ENCODE results near the gene CAPRIN1.
"Not testable (repeated sequence)": the region's sequence is repeated elsewhere in the genome, so short reads cannot be mapped to it uniquely, and the experiment has no call there.

CAPRIN1 gene

GRCh38 chr11:34065505-34066203 lies 14.1 kb downstream of the CAPRIN1 start:
- Histone ChIP-seq H3K36me3 (replicated peaks in 1 of 2; ENCODE audit: control insufficient read depth in 2 of 2, insufficient read depth in 2 of 2, low read length in 2 of 2) (peaks cover 6 to 87% of the 10 kb centered on the region in 2 donors), H2BK5ac (ENCODE audit: low read length) (no peak overlapping the region)
- no CpG with 5 or more reads among the region's 6 CpGs for WGBS, 2 donors (ENCODE audit: extremely low coverage in 2 of 2, insufficient read length in 2 of 2, insufficient replicate concordance in 1 of 2)

GRCh38 chr11:34066766-34067165 lies 15.2 kb downstream of the CAPRIN1 start:
- H3K9ac ChIP-seq (ENCODE audit: low read depth, low read length, poor library complexity); H3K4ac ChIP-seq (ENCODE audit: low read length); H2BK12ac ChIP-seq (ENCODE audit: low read length); H3K4me2 ChIP-seq (ENCODE audit: insufficient read depth, low read length, poor library complexity, severe bottlenecking); H2AK5ac ChIP-seq (ENCODE audit: low read depth, low read length); H3K14ac ChIP-seq (ENCODE audit: low read length); H2BK5ac ChIP-seq (ENCODE audit: low read length); H2AFZ ChIP-seq (ENCODE audit: low read length); H3K23ac ChIP-seq (ENCODE audit: low read depth, low read length, poor library complexity); H3K4me3 ChIP-seq (ENCODE audit: low read length in 2 of 2); H3K27ac ChIP-seq (replicated peaks; ENCODE audit: low read length); DNase-seq (ENCODE audit: low spot score); H2BK120ac ChIP-seq (ENCODE audit: low read depth, low read length); H2BK15ac ChIP-seq (ENCODE audit: low read length); H3K27me3 ChIP-seq (ENCODE audit: control insufficient read depth in 3 of 3, insufficient read depth in 3 of 3, low read depth in 1 of 3, low read length in 3 of 3); H3K79me1 ChIP-seq (ENCODE audit: low read depth, low read length); H3K9me3 ChIP-seq (replicated peaks in 1 of 2; ENCODE audit: control insufficient read depth in 2 of 2, insufficient read depth in 1 of 2, low read depth in 1 of 2, low read length in 2 of 2); H3K4me1 ChIP-seq (ENCODE audit: control insufficient read depth in 2 of 2, insufficient read depth in 1 of 2, low read depth in 1 of 2, low read length in 2 of 2); H3K18ac ChIP-seq (ENCODE audit: low read length); H4K8ac ChIP-seq (ENCODE audit: low read depth, low read length); H4K91ac ChIP-seq (ENCODE audit: low read depth, low read length, poor library complexity): not testable (repeated sequence)
- H3K36me3 ChIP-seq (replicated peaks in 1 of 2; ENCODE audit: control insufficient read depth in 2 of 2, insufficient read depth in 2 of 2, low read length in 2 of 2): peaks cover 9 to 86% of the 10 kb centered on the region in 2 donors
- WGBS, 2 donors (ENCODE audit: extremely low coverage in 2 of 2, insufficient read length in 2 of 2, insufficient replicate concordance in 1 of 2): no CpG with 5 or more reads among the region's 8 CpGs

More at GRCh38 chr11:34065505-34066203, 14.1 kb downstream of the CAPRIN1 start:
- Histone ChIP-seq H3K4me3 (ENCODE audit: low read length in 2 of 2) (no peak overlapping the region), H3K9ac (ENCODE audit: low read depth, low read length, poor library complexity) (no peak overlapping the region), H4K8ac (ENCODE audit: low read depth, low read length) (no peak overlapping the region), H2BK120ac (ENCODE audit: low read depth, low read length) (no peak overlapping the region), H3K9me3 (replicated peaks in 1 of 2; ENCODE audit: control insufficient read depth in 2 of 2, insufficient read depth in 1 of 2, low read depth in 1 of 2, low read length in 2 of 2) (no peaks in the 10 kb centered on the region), H3K27me3 (ENCODE audit: control insufficient read depth in 3 of 3, insufficient read depth in 3 of 3, low read depth in 1 of 3, low read length in 3 of 3) (no peaks in the 10 kb centered on the region), H4K91ac (ENCODE audit: low read depth, low read length, poor library complexity) (no peak overlapping the region), H2AK5ac (ENCODE audit: low read depth, low read length) (no peak overlapping the region), H3K4me2 (ENCODE audit: insufficient read depth, low read length, poor library complexity, severe bottlenecking) (no peak overlapping the region), H2BK15ac (ENCODE audit: low read length) (no peak overlapping the region), H3K79me1 (ENCODE audit: low read depth, low read length) (peaks cover 1% of the 10 kb centered on the region), H3K23ac (ENCODE audit: low read depth, low read length, poor library complexity) (no peak overlapping the region), H3K4me1 (ENCODE audit: control insufficient read depth in 2 of 2, insufficient read depth in 1 of 2, low read depth in 1 of 2, low read length in 2 of 2) (no peaks in the 10 kb centered on the region), H3K18ac (ENCODE audit: low read length) (no peak overlapping the region), H2AFZ (ENCODE audit: low read length) (no peak overlapping the region), H3K27ac (replicated peaks; ENCODE audit: low read length) (no peak overlapping the region), H2BK12ac (ENCODE audit: low read length) (no peak overlapping the region), H3K14ac (ENCODE audit: low read length) (no peak overlapping the region), H3K4ac (ENCODE audit: low read length) (no peak overlapping the region)
- no peak for DNase-seq (ENCODE audit: low spot score)

- peaks cover 1% of the 10 kb centered on the region for H3K79me1 ChIP-seq (ENCODE audit: low read depth, low read length)
- no peaks in the 10 kb centered on the region for H3K4me1 ChIP-seq (ENCODE audit: control insufficient read depth in 2 of 2, insufficient read depth in 1 of 2, low read depth in 1 of 2, low read length in 2 of 2)
- no peak overlapping the region for H3K18ac ChIP-seq (ENCODE audit: low read length)
- H4K8ac ChIP-seq (ENCODE audit: low read depth, low read length): no peak overlapping the region
- H2AK5ac ChIP-seq (ENCODE audit: low read depth, low read length): no peak overlapping the region
- H3K9ac ChIP-seq (ENCODE audit: low read depth, low read length, poor library complexity): no peak overlapping the region
- H2BK5ac ChIP-seq (ENCODE audit: low read length): no peak overlapping the region
- WGBS, 2 donors (ENCODE audit: extremely low coverage in 2 of 2, insufficient read length in 2 of 2, insufficient replicate concordance in 1 of 2): no CpG with 5 or more reads among the region's 7 CpGs
- H2AFZ ChIP-seq (ENCODE audit: low read length): no peak overlapping the region
- H2BK12ac ChIP-seq (ENCODE audit: low read length): no peak overlapping the region
- no peak overlapping the region for H3K27ac ChIP-seq (replicated peaks; ENCODE audit: low read length)
- H3K4ac ChIP-seq (ENCODE audit: low read length): no peak overlapping the region
- H3K14ac ChIP-seq (ENCODE audit: low read length): no peak overlapping the region
- no peak overlapping the region for H3K23ac ChIP-seq (ENCODE audit: low read depth, low read length, poor library complexity)
- H3K4me3 ChIP-seq (ENCODE audit: low read length in 2 of 2): no peak overlapping the region
- no peak overlapping the region for H3K4me2 ChIP-seq (ENCODE audit: insufficient read depth, low read length, poor library complexity, severe bottlenecking)
- peaks cover 9 to 89% of the 10 kb centered on the region in 2 donors for H3K36me3 ChIP-seq (replicated peaks in 1 of 2; ENCODE audit: control insufficient read depth in 2 of 2, insufficient read depth in 2 of 2, low read length in 2 of 2)
- no peaks in the 10 kb centered on the region for H3K9me3 ChIP-seq (replicated peaks in 1 of 2; ENCODE audit: control insufficient read depth in 2 of 2, insufficient read depth in 1 of 2, low read depth in 1 of 2, low read length in 2 of 2)
- H2BK15ac ChIP-seq (ENCODE audit: low read length): no peak overlapping the region
- no peaks in the 10 kb centered on the region for H3K27me3 ChIP-seq (ENCODE audit: control insufficient read depth in 3 of 3, insufficient read depth in 3 of 3, low read depth in 1 of 3, low read length in 3 of 3)
- H4K91ac ChIP-seq (ENCODE audit: low read depth, low read length, poor library complexity): no peak overlapping the region
- H2BK120ac ChIP-seq (ENCODE audit: low read depth, low read length): no peak overlapping the region
- DNase-seq (ENCODE audit: low spot score): no peak
Measured at GRCh38 chr11:34067383-34068065, 16.0 kb downstream of the CAPRIN1 start.

- Histone ChIP-seq H2BK15ac (ENCODE audit: low read length) (no peak overlapping the region), H2AK5ac (ENCODE audit: low read depth, low read length) (no peak overlapping the region), H3K23ac (ENCODE audit: low read depth, low read length, poor library complexity) (no peak overlapping the region), H3K9ac (ENCODE audit: low read depth, low read length, poor library complexity) (no peak overlapping the region), H3K4ac (ENCODE audit: low read length) (no peak overlapping the region), H3K4me2 (ENCODE audit: insufficient read depth, low read length, poor library complexity, severe bottlenecking) (no peak overlapping the region), H2AFZ (ENCODE audit: low read length) (no peak overlapping the region), H2BK5ac (ENCODE audit: low read length) (no peak overlapping the region), H3K9me3 (replicated peaks in 1 of 2; ENCODE audit: control insufficient read depth in 2 of 2, insufficient read depth in 1 of 2, low read depth in 1 of 2, low read length in 2 of 2) (no peaks in the 10 kb centered on the region), H4K8ac (ENCODE audit: low read depth, low read length) (no peak overlapping the region), H3K27ac (replicated peaks; ENCODE audit: low read length) (no peak overlapping the region), H2BK120ac (ENCODE audit: low read depth, low read length) (no peak overlapping the region), H3K18ac (ENCODE audit: low read length) (no peak overlapping the region), H3K14ac (ENCODE audit: low read length) (no peak overlapping the region), H3K4me3 (ENCODE audit: low read length in 2 of 2) (no peak overlapping the region), H3K27me3 (ENCODE audit: control insufficient read depth in 3 of 3, insufficient read depth in 3 of 3, low read depth in 1 of 3, low read length in 3 of 3) (no peaks in the 10 kb centered on the region), H3K4me1 (ENCODE audit: control insufficient read depth in 2 of 2, insufficient read depth in 1 of 2, low read depth in 1 of 2, low read length in 2 of 2) (no peaks in the 10 kb centered on the region), H4K91ac (ENCODE audit: low read depth, low read length, poor library complexity) (no peak overlapping the region), H3K79me1 (ENCODE audit: low read depth, low read length) (peaks cover 1% of the 10 kb centered on the region), H2BK12ac (ENCODE audit: low read length) (no peak overlapping the region), H3K36me3 (replicated peaks in 1 of 2; ENCODE audit: control insufficient read depth in 2 of 2, insufficient read depth in 2 of 2, low read length in 2 of 2) (peaks cover 10 to 89% of the 10 kb centered on the region in 2 donors)
- DNase-seq (ENCODE audit: low spot score): no peak
- no CpG with 5 or more reads among the region's 2 CpGs for WGBS, 2 donors (ENCODE audit: extremely low coverage in 2 of 2, insufficient read length in 2 of 2, insufficient replicate concordance in 1 of 2)
Measured at GRCh38 chr11:34068111-34068510, 16.6 kb downstream of the CAPRIN1 start.

Data from neuronal stem cell (in vitro differentiated cells).